BLaER1 (cell line): ENCODE data around the gene ANXA5.

Experiments
- H3K27ac ChIP-seq: shearing (Covaris generic); formaldehyde crosslinking; 2 replicates; pipeline ENCODE4 v1.8.1; 2022
- H3K27me3 ChIP-seq: shearing (Covaris generic); formaldehyde crosslinking; 2 replicates; pipeline ENCODE4 v1.8.1; 2022
- H3K36me3 ChIP-seq: shearing (Covaris generic); formaldehyde crosslinking; 2 replicates; pipeline ENCODE4 v1.8.1; 2022
- H3K4me1 ChIP-seq: shearing (Covaris generic); formaldehyde crosslinking; 2 replicates; pipeline ENCODE4 v1.8.1; 2022
- H3K4me2 ChIP-seq: shearing (Covaris generic); formaldehyde crosslinking; 2 replicates; pipeline ENCODE4 v1.8.1; 2022
- H3K4me3 ChIP-seq: shearing (Covaris generic); formaldehyde crosslinking; 2 replicates; pipeline ENCODE4 v1.8.1; 2022
- H3K9ac ChIP-seq: shearing (Covaris generic); formaldehyde crosslinking; 2 replicates; pipeline ENCODE4 v1.8.1; 2022
- H3K9me3 ChIP-seq: shearing (Covaris generic); formaldehyde crosslinking; 2 replicates; pipeline ENCODE4 v1.8.1; 2022
- H4K20me1 ChIP-seq: shearing (Covaris generic); formaldehyde crosslinking; 2 replicates; pipeline ENCODE4 v1.8.1; 2022
- Cebpa-rat ChIP-seq: shearing (Covaris generic); IDR thresholded peaks from 2 replicates; pipeline ENCODE4 v1.8.1; 2022

ANXA5 gene

DNA sequence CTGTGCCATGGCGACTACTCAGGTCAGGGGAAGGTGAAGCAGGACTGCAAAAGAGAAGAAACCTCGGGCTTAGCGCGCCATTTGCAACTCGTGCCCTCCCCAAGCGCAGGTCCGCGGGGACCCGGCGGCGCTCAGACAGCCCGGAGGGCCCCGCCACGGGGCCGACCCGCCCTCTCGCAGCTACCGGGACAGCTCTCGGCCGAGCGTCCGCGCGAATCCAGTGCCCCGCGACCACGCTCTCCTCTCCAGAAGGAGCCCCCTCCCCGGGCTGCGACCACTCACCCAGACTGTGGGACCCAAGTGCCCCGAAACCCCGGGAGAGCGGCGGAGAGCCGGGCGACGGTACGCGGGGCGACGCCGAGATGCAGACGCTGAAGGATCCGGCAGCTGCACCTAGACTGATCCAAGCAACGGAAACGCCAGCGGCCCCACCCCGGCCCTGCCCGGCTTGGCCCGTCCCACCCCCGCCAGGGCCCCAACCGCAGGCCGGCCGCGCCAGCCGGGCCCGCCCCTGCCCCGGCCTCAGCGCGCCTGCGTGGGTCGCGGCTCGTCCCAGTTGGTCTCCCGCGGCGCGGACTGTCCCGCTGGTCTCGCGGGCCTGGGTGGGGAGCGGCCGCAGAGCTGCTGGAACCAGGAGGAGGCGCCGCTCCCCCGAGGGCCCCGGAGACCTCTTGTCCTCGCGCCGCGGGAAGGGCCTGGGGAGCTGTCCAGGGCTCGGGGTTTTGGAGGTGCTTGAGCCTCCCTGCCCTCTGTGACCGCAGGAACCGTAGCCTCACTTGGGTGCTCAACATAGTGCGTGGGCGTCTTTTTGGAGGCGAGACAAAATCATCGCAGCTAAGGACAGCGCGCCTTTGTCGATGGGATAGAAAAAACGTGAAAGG is at the start of gene ANXA5:
Gene ANXA5, minus strand, starts transcription at position 400 of the 881 bp plus-strand sequence. Its CDS starts 391 bp downstream, at position 9.
- Histone ChIP-seq H3K27ac (peak within 1 kb of the TSS; percentile 89), H3K4me1 (peaks cover 18% of the 10 kb centered on the region), H3K9me3 (no peaks in the 10 kb centered on the region), H3K9ac (peak within 1 kb of the TSS; percentile 90), H3K36me3 (peaks cover 13% of the 10 kb centered on the region; the same call in 1 of the 2 replicates), H4K20me1 (peaks cover 14% of the 10 kb centered on the region; the same call in 1 of the 2 replicates), H3K27me3 (no peaks in the 10 kb centered on the region), H3K4me2 (peak within 1 kb of the TSS; percentile 88), H3K4me3 (peak within 1 kb of the TSS; percentile 93)
- TF ChIP-seq Cebpa-rat, result no peak

DNA sequence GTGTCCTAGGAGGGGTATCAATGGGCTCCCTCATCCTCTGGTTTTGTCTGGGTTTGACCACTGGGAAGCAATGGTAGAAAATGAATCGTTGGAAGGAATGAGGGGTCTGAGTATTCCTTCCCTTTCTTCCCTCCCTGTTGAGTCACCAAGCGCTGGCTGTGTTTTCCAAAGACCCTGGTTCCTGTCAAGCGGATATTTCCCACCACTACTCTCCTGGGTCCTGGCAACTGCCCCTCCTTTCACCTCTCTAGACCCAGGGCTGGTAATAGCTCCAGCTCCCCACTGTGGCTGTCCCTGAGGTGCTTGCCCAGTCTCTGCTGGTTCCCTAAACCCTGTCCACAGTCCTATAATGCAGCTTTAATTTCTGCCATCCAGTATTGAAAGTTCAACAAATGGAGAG is 46.0 kb upstream of the ANXA5 start:
- H3K27me3 ChIP-seq, result no peaks in the 10 kb centered on the region
- H3K9me3 ChIP-seq, result no peaks in the 10 kb centered on the region
- H3K4me3 ChIP-seq, result no peak overlapping the region
- no peaks in the 10 kb centered on the region for H4K20me1 ChIP-seq
- H3K4me2 ChIP-seq, result no peak overlapping the region
- TF ChIP-seq Cebpa-rat, result no peak
- H3K36me3 ChIP-seq, result no peaks in the 10 kb centered on the region
- peaks cover 9% of the 10 kb centered on the region for H3K4me1 ChIP-seq
- no peak overlapping the region for H3K27ac ChIP-seq
- H3K9ac ChIP-seq, result no peak overlapping the region

GRCh38 chr4:121741751-121742150 is 45.0 kb upstream of the ANXA5 start:
- no peak overlapping the region for H3K27ac ChIP-seq
- H3K4me3 ChIP-seq, result no peak overlapping the region
- no peaks in the 10 kb centered on the region for H3K36me3 ChIP-seq
- H3K9ac ChIP-seq, result no peak overlapping the region
- H3K4me1 ChIP-seq, result peaks cover 9% of the 10 kb centered on the region
- H4K20me1 ChIP-seq, result no peaks in the 10 kb centered on the region
- H3K9me3 ChIP-seq, result no peaks in the 10 kb centered on the region
- H3K4me2 ChIP-seq, result no peak overlapping the region
- TF ChIP-seq Cebpa-rat, result no peak
- H3K27me3 ChIP-seq, result no peaks in the 10 kb centered on the region

DNA sequence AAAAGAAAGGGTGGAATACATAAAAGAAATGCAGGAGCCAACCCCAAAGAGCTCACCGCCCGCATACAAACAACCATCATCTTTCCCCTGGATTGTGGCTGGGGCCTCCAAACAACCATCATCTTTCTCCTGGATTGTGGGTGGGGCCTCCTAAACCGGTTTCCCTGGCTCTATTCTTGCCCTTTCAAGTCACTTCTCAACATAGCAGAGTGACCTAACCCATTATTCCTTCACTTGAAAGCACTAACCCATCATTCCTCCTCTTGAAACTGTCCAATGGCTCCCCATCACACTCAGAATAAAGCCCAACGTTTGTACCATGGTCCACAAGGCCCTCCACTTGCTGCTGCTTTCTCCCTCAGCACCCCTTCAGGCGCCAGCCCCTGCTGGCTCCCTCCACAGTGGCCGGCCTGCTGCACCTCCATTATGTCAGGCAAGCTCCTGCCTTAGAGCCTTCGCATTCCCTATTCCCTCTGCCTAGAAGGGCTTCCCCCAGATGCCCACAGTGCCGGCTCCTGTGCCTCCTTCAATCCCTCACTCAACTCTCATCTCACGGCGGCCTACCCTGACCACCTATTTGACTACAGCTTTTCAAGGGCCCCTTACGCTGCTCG is 44.1 kb upstream of the ANXA5 start:
- H3K4me3 ChIP-seq, result no peak overlapping the region
- H3K36me3 ChIP-seq, result no peaks in the 10 kb centered on the region
- no peaks in the 10 kb centered on the region for H3K9me3 ChIP-seq
- no peaks in the 10 kb centered on the region for H4K20me1 ChIP-seq
- peaks cover 9% of the 10 kb centered on the region for H3K4me1 ChIP-seq
- H3K27ac ChIP-seq, result no peak overlapping the region
- no peaks in the 10 kb centered on the region for H3K27me3 ChIP-seq
- H3K4me2 ChIP-seq, result no peak overlapping the region
- H3K9ac ChIP-seq, result no peak overlapping the region
- TF ChIP-seq Cebpa-rat, result no peak

DNA sequence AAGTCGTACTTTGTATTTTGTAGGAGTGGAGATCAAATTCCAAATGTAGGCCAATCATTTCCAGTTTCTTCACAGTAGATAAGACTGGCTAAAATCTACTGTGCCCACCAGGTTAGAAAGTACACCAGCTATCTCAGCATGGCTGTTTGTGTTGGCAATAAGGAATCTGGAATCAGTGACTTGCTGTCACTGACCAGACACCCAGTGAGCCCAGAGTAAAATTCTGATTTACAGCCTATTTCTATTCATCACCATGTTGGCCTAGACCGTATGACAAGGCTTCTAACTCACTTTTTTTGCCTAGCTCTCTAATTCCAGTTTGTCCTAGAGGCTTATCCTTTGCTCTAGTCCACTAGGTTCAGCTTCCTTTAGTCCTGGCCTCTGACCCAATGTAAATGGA is 42.8 kb upstream of the ANXA5 start:
- H3K4me1 ChIP-seq, result peaks cover 9% of the 10 kb centered on the region
- H3K4me2 ChIP-seq, result 0 out of 2 replicates have a peak overlapping the region, but pooled peaks have one; percentile 20
- H3K9ac ChIP-seq, result no peak overlapping the region
- no peak overlapping the region for H3K4me3 ChIP-seq
- H4K20me1 ChIP-seq, result no peaks in the 10 kb centered on the region
- H3K27ac ChIP-seq, result no peak overlapping the region
- no peaks in the 10 kb centered on the region for H3K9me3 ChIP-seq
- no peaks in the 10 kb centered on the region for H3K27me3 ChIP-seq
- TF ChIP-seq Cebpa-rat, result no peak
- H3K36me3 ChIP-seq, result no peaks in the 10 kb centered on the region

DNA sequence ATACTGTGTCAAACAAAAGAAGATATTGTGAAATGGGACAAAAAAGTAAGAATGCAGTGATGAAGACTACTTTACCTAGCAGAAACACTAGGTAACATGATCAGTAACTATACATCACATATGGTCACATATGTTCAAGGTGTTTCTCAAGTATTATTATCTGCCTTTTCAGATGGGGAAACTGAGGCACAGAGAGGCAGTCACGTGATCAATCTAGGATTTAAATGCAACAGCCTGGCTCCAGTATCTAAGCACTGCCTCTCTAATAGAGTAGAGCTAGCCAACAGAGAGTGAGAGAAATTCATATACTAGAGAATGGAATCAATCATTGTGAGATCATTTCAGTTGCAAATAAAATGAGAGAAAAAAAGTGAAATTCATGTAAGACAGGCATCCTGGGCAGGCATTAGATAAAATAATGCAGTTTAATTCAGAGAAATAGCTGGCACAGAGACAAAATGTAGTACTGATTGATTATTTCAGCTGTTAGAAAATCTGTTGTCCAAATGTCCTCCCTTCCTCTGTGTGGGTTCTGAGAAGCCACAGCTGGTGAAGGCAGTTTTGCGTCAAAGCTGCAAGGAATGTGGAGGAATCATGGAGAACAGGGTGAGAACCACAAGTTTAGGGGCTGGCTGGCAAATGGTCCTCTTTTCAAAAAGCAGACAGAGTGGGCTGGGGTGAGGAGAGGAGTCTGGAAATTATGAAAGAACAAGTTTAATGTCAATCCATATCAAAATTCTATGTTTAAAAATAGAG is 42.2 kb upstream of the ANXA5 start:
- no peak overlapping the region for H3K9ac ChIP-seq
- no peak overlapping the region for H3K27ac ChIP-seq
- H3K4me1 ChIP-seq, result peaks cover 9% of the 10 kb centered on the region
- no peaks in the 10 kb centered on the region for H3K9me3 ChIP-seq
- no peaks in the 10 kb centered on the region for H3K36me3 ChIP-seq
- H3K27me3 ChIP-seq, result no peaks in the 10 kb centered on the region
- H3K4me2 ChIP-seq, result 0 out of 2 replicates have a peak overlapping the region, but pooled peaks have one; percentile 20
- no peak for TF ChIP-seq Cebpa-rat
- H3K4me3 ChIP-seq, result no peak overlapping the region
- H4K20me1 ChIP-seq, result no peaks in the 10 kb centered on the region

- H3K4me2 ChIP-seq, result no peak overlapping the region
- no peak overlapping the region for H3K4me3 ChIP-seq
- no peak overlapping the region for H3K9ac ChIP-seq
- H3K4me1 ChIP-seq, result peaks cover 9% of the 10 kb centered on the region
- H3K27ac ChIP-seq, result no peak overlapping the region
- no peaks in the 10 kb centered on the region for H4K20me1 ChIP-seq
- no peak for TF ChIP-seq Cebpa-rat
- H3K9me3 ChIP-seq, result no peaks in the 10 kb centered on the region
- no peaks in the 10 kb centered on the region for H3K27me3 ChIP-seq
- H3K36me3 ChIP-seq, result no peaks in the 10 kb centered on the region
These were observed 41.2 kb upstream of the ANXA5 start for GRCh38 chr4:121737846-121738554.

GRCh38 chr4:121736735-121737351 is 40.1 kb upstream of the ANXA5 start:
- Histone ChIP-seq H3K4me2 (no peak overlapping the region), H3K36me3 (no peaks in the 10 kb centered on the region), H3K9ac (no peak overlapping the region), H3K27ac (no peak overlapping the region), H3K27me3 (no peaks in the 10 kb centered on the region), H4K20me1 (no peaks in the 10 kb centered on the region), H3K4me3 (no peak overlapping the region), H3K4me1 (peaks cover 9% of the 10 kb centered on the region), H3K9me3 (no peaks in the 10 kb centered on the region)
- no peak for TF ChIP-seq Cebpa-rat

DNA sequence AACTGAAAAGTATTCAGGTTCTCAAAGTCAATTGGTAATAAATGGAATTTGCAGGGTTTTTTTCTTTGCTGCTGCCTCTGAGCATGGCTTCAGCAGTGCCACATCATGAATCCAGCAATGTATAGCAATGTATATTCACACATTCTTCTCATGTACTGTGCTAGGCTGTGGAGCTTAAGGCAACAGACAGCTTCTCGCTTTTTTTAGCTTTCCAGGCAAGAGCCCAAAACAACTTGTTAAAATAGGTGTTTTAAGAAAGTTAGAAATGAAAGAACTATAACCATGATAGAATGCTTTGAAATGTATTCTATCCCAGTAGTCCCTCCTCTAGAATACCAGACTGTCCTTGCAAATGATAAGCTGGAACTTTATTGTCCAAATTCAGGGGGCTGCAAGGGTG is 37.8 kb upstream of the ANXA5 start:
- no peak overlapping the region for H3K27ac ChIP-seq
- H3K4me2 ChIP-seq, result no peak overlapping the region
- H3K9me3 ChIP-seq, result no peaks in the 10 kb centered on the region
- H3K36me3 ChIP-seq, result no peaks in the 10 kb centered on the region
- no peaks in the 10 kb centered on the region for H3K27me3 ChIP-seq
- H3K4me3 ChIP-seq, result no peak overlapping the region
- H3K9ac ChIP-seq, result no peak overlapping the region
- TF ChIP-seq Cebpa-rat, result no peak
- peaks cover 9% of the 10 kb centered on the region for H3K4me1 ChIP-seq
- H4K20me1 ChIP-seq, result no peaks in the 10 kb centered on the region
